ENCODE results near the gene CRYGN.

DNA sequence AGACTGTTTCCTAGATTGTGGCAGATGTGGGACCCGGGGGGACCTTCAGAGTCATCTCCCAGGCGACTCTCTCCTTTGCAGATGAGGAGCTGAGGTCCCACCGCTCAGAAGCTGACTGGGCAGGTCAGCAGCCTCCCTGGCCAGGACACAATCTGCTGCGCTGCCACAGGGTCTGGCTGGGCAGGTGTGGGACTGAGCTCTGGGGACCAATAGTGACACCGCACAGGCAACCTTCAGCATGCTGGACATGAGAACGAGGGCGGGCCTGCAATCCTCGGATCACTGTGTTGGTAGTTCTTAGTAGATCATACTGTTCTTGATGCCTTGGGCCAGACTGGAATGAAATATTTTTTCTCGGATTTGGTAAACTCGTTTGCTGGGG, 20.5 kb upstream of the CRYGN start:
- TF ChIP-seq CTCF (conservative IDR thresholded peaks at IDR 0.05; ENCODE audit: low read depth in 2 of 2), result no peak
- no peak for TF ChIP-seq CREB1 (CRISPR knock-in tag; IDR thresholded peaks at IDR 0.05; ENCODE audit: low read depth)
- no peak for TF ChIP-seq POLR2AphosphoS5 (IDR thresholded peaks at IDR 0.05; ENCODE audit: low read depth)
- no peak for TF ChIP-seq EZH2 (IDR thresholded peaks at IDR 0.05; ENCODE audit: low read depth, unreplicated experiment)
- no peak for TF ChIP-seq NANOG (IDR thresholded peaks at IDR 0.05; ENCODE audit: borderline replicate concordance)

Measured in GM23338 (cell line).